HG03378 (cell line): Measurements from ENCODE around the gene ZSCAN23.

Experiments used
- ATAC-seq: cut with Tn5 transposase; IDR thresholded peaks from one replicate; pipeline ENCODE4 v1.9.1; 2021; ENCODE audit warnings: mild to moderate bottlenecking, moderate library complexity; ENCODE audit not compliant: unreplicated experiment

ZSCAN23 gene

GRCh38 chr6:28383235-28384142, 59.8 kb downstream of the ZSCAN23 start:
- ATAC-seq, result peak; percentile 91
